SK-N-SH (cell line): ENCODE data around the gene NDFIP1. TPM values are rescaled to one million over a fixed set of nuclear protein-coding genes. Genes with fewer than 3 reads are reported as not detected.

Experiments used
- CTCF ChIA-PET: fragments of 300-600, 350-600 bp; formaldehyde crosslinking; extraction: SDS; loops from one replicate; lab custom pipeline; 2021; lab: Yijun Ruan, JAX
- POLR2A ChIA-PET: fragments of 350-600 bp; sonication (Branson Sonifier 250); formaldehyde crosslinking; extraction: SDS; loops from one replicate; lab custom pipeline; 2020; ENCODE audit warnings: antibody characterized with exemption, inconsistent platforms; lab: Yijun Ruan, JAX
- DNase-seq: peaks from one replicate; pipeline ENCODE4 v3.0.0; 2012
- H2AFZ ChIP-seq: fragments of 200-600 bp; sonication (generic); 2 replicates; pipeline ENCODE4 v1.8.1; 2016; ENCODE audit warnings: antibody characterized with exemption, mild to moderate bottlenecking, low read depth
- H3F3A ChIP-seq: fragments of 200-600 bp; sonication (generic); replicated peaks from 2 replicates; pipeline ENCODE3; 2016; ENCODE audit warnings: antibody characterized with exemption, mild to moderate bottlenecking; ENCODE audit not compliant: insufficient read depth
- H3K27ac ChIP-seq, 2 experiments: fragments of 200-500 bp in 1 of 2; fragments of 200-600 bp in 1 of 2; sonication (Bioruptor generic) in 1 of 2; sonication (generic), shearing (Covaris generic) in 1 of 2; 2 replicates each; pipeline versions ENCODE4 v1.5.1 to v1.6.1; 2014 to 2016; ENCODE audit warnings: low read depth in 2 of 2, inconsistent platforms in 1 of 2, low read length in 1 of 2, mild to moderate bottlenecking in 1 of 2, mixed read lengths in 1 of 2
- H3K27me3 ChIP-seq: fragments of 200-600 bp; sonication (generic), shearing (Covaris generic); 2 replicates; pipeline ENCODE4 v1.6.1; 2016; ENCODE audit warnings: mixed run types; ENCODE audit not compliant: insufficient read depth
- H3K36me3 ChIP-seq, 2 experiments: fragments of 200-500 bp in 1 of 2; fragments of 200-600 bp in 1 of 2; sonication (Bioruptor generic) in 1 of 2; sonication (generic) in 1 of 2; replicated peaks in 1 of 2; 2 replicates each; pipeline versions ENCODE3 to v1.5.1; 2014 to 2016; ENCODE audit warnings: low read length in 1 of 2, mild to moderate bottlenecking in 1 of 2; ENCODE audit not compliant: insufficient read depth in 2 of 2, control insufficient read depth in 1 of 2
- H3K4me1 ChIP-seq, 2 experiments: fragments of 200-500 bp in 1 of 2; fragments of 200-600 bp in 1 of 2; sonication (Bioruptor generic) in 1 of 2; sonication (generic), shearing (Covaris generic) in 1 of 2; 2 replicates each; pipeline versions ENCODE4 v1.5.1 to v1.6.1; 2014 to 2016; ENCODE audit warnings: low read depth in 1 of 2, low read length in 1 of 2, mixed run types in 1 of 2; ENCODE audit not compliant: insufficient read depth in 2 of 2, control insufficient read depth in 1 of 2
- H3K4me2 ChIP-seq: fragments of 200-600 bp; sonication (generic), shearing (Covaris generic); 2 replicates; pipeline ENCODE4 v1.6.1; 2017; ENCODE audit warnings: mixed run types
- H3K4me3 ChIP-seq, 2 experiments: fragments of 200-500 bp in 1 of 2; fragments of 200-600 bp in 1 of 2; sonication (Bioruptor generic) in 1 of 2; sonication (generic), shearing (Covaris generic) in 1 of 2; 2 replicates each; pipeline versions ENCODE4 v1.5.1 to v1.8.1; 2014 to 2016; ENCODE audit warnings: low read depth in 2 of 2, inconsistent platforms in 1 of 2, low read length in 1 of 2, mild to moderate bottlenecking in 1 of 2, mixed read lengths in 1 of 2, moderate library complexity in 1 of 2
- H3K79me2 ChIP-seq: fragments of 200-600 bp; sonication (generic); 2 replicates; pipeline ENCODE4 v1.8.1; 2017; ENCODE audit warnings: mild to moderate bottlenecking; ENCODE audit not compliant: insufficient read depth
- H3K9ac ChIP-seq: fragments of 200-600 bp; sonication (generic); 2 replicates; pipeline ENCODE4 v1.6.1; 2017; ENCODE audit warnings: mixed run types
- H3K9me2 ChIP-seq: fragments of 200-600 bp; sonication (generic); 2 replicates; pipeline ENCODE4 v1.6.1; 2017; ENCODE audit warnings: mixed run types
- H3K9me3 ChIP-seq: fragments of 200-600 bp; sonication (generic); 2 replicates; pipeline ENCODE4 v1.6.1; 2017; ENCODE audit warnings: mixed run types, mild to moderate bottlenecking, moderate library complexity
- H4K20me1 ChIP-seq: fragments of 200-600 bp; sonication (generic); 2 replicates; pipeline ENCODE4 v1.6.1; 2017; ENCODE audit warnings: mild to moderate bottlenecking, mixed run types; ENCODE audit not compliant: insufficient read depth
- EZH2phosphoT487 ChIP-seq: fragments of 200-600 bp; sonication (generic); IDR thresholded peaks from 2 replicates; pipeline ENCODE4 v1.6.1; 2017; ENCODE audit warnings: low read depth, mixed run types, mild to moderate bottlenecking, antibody characterized with exemption, moderate library complexity, borderline replicate concordance
- FOSL2 ChIP-seq: IDR thresholded peaks from 2 replicates; pipeline ENCODE4 v1.4.0; 2012; ENCODE audit warnings: low read depth, mild to moderate bottlenecking, moderate library complexity, borderline replicate concordance
- NRF1 ChIP-seq: IDR thresholded peaks from 2 replicates; pipeline ENCODE4 v1.6.1; 2012; ENCODE audit warnings: low read depth, mild to moderate bottlenecking, low read length
- POLR2AphosphoS5 ChIP-seq: IDR thresholded peaks from 2 replicates; pipeline ENCODE4 v1.6.1; 2012; ENCODE audit warnings: low read depth, low read length
- RCOR1 ChIP-seq: fragments of 150-350 bp; IDR thresholded peaks from 2 replicates; pipeline ENCODE4 v1.6.1; 2017; ENCODE audit warnings: antibody characterized with exemption, low read length
- SIN3A ChIP-seq: IDR thresholded peaks from 2 replicates; pipeline ENCODE4 v1.6.1; 2012; ENCODE audit warnings: low read depth, mild to moderate bottlenecking, low read length, moderate library complexity, borderline replicate concordance
- TCF12 ChIP-seq: IDR thresholded peaks from 2 replicates; pipeline ENCODE4 v1.4.0; 2012
- USF2 ChIP-seq: fragments of 150-350 bp; IDR thresholded peaks from 2 replicates; pipeline ENCODE4 v1.6.1; 2017; ENCODE audit warnings: antibody characterized with exemption, low read length, low read depth, borderline replicate concordance
- YY1 ChIP-seq: IDR thresholded peaks from 2 replicates; pipeline ENCODE4 v1.4.0; 2012; ENCODE audit warnings: low read depth, mild to moderate bottlenecking
- WGBS: methylation state at CpG from one replicate; pipeline ENCODE4 v1.1.6; 2017; ENCODE audit warnings: low lambda C conversion rate; 5-methylcytosine and 5-hydroxymethylcytosine counted together
- polyA plus RNA-seq, 3 experiments: library from polyadenylated mRNA; depleted of rRNA; stranded (reverse); fragments of >200 nt; gene quantifications; 2 replicates each; pipeline ENCODE4 v1.2.3, GENCODE V29; 2012
- TF ChIP-seq, protein P1 (sequence below): IDR thresholded peaks from 2 replicates; pipeline ENCODE4 v1.6.1; 2012; ENCODE audit warnings: mild to moderate bottlenecking, low read depth, low read length, moderate library complexity

The NDFIP1 gene
- polyA plus RNA-seq, 1 of the 3 experiments (the other 2 are of a cell fraction): 40.0 TPM

DNA sequence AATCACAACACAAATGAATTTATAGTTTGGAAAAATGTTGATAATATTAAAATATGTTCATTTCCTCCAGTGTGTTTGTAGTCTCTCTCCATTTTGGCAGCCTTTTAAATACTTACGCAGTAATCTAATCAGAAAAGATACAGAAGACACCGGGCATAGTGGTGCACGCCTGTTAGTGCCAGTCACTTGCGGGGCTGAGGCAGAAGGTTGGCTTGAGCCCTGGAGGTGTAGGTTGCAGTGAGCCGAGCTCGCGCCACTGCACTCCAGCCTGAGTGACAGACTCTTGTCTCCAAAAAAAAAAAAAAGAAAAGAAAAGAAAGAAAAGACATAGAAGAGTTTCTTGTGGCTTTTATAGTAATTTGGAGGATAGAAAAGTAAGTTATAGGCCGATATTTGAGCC, 41.9 kb downstream of the NDFIP1 start:
- WGBS: 87% methylated on average over 8 of the region's 8 CpGs
- POLR2A ChIA-PET: no interaction called here
- H3K9me2 ChIP-seq: no peaks in the 10 kb centered on the region

More for the DNA sequence above, 41.9 kb downstream of the NDFIP1 start:
- H3K4me2 ChIP-seq: no peak overlapping the region
- H3K9ac ChIP-seq: no peak overlapping the region
- H2AFZ ChIP-seq: no peak overlapping the region
- H3K27me3 ChIP-seq: no peaks in the 10 kb centered on the region
- peaks cover 13% of the 10 kb centered on the region for H3F3A ChIP-seq
- 0 out of 2 replicates have a peak, but pooled peaks cover 3% of the 10 kb centered on the region for H3K79me2 ChIP-seq
- H3K4me1 ChIP-seq: peaks cover 0 to 7% of the 10 kb centered on the region in 2 experiments; a peak in 3 of 4 replicates
- peaks cover 57 to 62% of the 10 kb centered on the region in 2 experiments for H3K36me3 ChIP-seq
- TF ChIP-seq FOSL2: no peak
- TF ChIP-seq USF2: no peak
- no peak for TF ChIP-seq SIN3A
- no peak for TF ChIP-seq TCF12
- no peak for TF ChIP-seq NRF1
- no peak for TF ChIP-seq RCOR1
- TF ChIP-seq, protein P1, sequence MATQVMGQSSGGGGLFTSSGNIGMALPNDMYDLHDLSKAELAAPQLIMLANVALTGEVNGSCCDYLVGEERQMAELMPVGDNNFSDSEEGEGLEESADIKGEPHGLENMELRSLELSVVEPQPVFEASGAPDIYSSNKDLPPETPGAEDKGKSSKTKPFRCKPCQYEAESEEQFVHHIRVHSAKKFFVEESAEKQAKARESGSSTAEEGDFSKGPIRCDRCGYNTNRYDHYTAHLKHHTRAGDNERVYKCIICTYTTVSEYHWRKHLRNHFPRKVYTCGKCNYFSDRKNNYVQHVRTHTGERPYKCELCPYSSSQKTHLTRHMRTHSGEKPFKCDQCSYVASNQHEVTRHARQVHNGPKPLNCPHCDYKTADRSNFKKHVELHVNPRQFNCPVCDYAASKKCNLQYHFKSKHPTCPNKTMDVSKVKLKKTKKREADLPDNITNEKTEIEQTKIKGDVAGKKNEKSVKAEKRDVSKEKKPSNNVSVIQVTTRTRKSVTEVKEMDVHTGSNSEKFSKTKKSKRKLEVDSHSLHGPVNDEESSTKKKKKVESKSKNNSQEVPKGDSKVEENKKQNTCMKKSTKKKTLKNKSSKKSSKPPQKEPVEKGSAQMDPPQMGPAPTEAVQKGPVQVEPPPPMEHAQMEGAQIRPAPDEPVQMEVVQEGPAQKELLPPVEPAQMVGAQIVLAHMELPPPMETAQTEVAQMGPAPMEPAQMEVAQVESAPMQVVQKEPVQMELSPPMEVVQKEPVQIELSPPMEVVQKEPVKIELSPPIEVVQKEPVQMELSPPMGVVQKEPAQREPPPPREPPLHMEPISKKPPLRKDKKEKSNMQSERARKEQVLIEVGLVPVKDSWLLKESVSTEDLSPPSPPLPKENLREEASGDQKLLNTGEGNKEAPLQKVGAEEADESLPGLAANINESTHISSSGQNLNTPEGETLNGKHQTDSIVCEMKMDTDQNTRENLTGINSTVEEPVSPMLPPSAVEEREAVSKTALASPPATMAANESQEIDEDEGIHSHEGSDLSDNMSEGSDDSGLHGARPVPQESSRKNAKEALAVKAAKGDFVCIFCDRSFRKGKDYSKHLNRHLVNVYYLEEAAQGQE: no peak
- TF ChIP-seq EZH2phosphoT487: no peak
- no peak for TF ChIP-seq POLR2AphosphoS5
- no peak for TF ChIP-seq YY1
- DNase-seq: no peak
- no peaks in the 10 kb centered on the region for H4K20me1 ChIP-seq
- no peaks in the 10 kb centered on the region for H3K9me3 ChIP-seq
- H3K27ac ChIP-seq: no peak overlapping the region
- CTCF ChIA-PET: interaction anchor here (1.2 to 5.6 kb wide), 4 partner anchors 16 to 549 kb away, joined by 5 to 91 read pairs (median 15); no protein-coding TSS in a partner anchor
- no peak overlapping the region for H3K4me3 ChIP-seq
